K562 (cell line): ENCODE data around the gene EXOSC2. TPM values are rescaled to one million over a fixed set of nuclear protein-coding genes. Genes with fewer than 3 reads are reported as not detected.
A peak's percentile ranks its signal among the peaks of the same experiment; 100 is the strongest.

Source experiments
- CEBPZ ChIP-seq: fragments of 150-350 bp; IDR thresholded peaks from 2 replicates; pipeline ENCODE4 v1.6.1; 2014; ENCODE audit warnings: low read depth, mild to moderate bottlenecking, low read length, borderline replicate concordance
- DMBX1 ChIP-seq: fragments of 250-450 bp; sonication (Bioruptor Pico); IDR thresholded peaks from 2 replicates; pipeline ENCODE4 v1.8.0; 2022; ENCODE audit warnings: inconsistent platforms, mild to moderate bottlenecking, moderate library complexity, borderline replicate concordance
- EHMT2 ChIP-seq: fragments of 450-650 bp; IDR thresholded peaks from 2 replicates; pipeline ENCODE4 v1.6.1; 2018; ENCODE audit warnings: antibody characterized with exemption
- KLF16 ChIP-seq: IDR thresholded peaks from 2 replicates; pipeline ENCODE4 v1.6.1; 2016; ENCODE audit warnings: antibody characterized with exemption
- MEF2A ChIP-seq: IDR thresholded peaks from 2 replicates; pipeline ENCODE4 v1.6.1; 2011; ENCODE audit warnings: low read depth, mild to moderate bottlenecking, low read length, moderate library complexity; ENCODE audit not compliant: control insufficient read depth
- MTA2 ChIP-seq: fragments of 450-650 bp; IDR thresholded peaks from 2 replicates; pipeline ENCODE4 v1.6.1; 2016; ENCODE audit warnings: low read depth
- NFE2L1 ChIP-seq: fragments of 450-650 bp; IDR thresholded peaks from 2 replicates; pipeline ENCODE4 v1.6.1; 2016; ENCODE audit warnings: missing genetic modification characterization, low read depth, mild to moderate bottlenecking, missing compliant biosample characterization, moderate library complexity, borderline replicate concordance
- OTX1 ChIP-seq: fragments of 450-650 bp; formaldehyde crosslinking; IDR thresholded peaks from 2 replicates; pipeline ENCODE4 v1.4.0; 2022; ENCODE audit warnings: mild to moderate bottlenecking
- SMAD3 ChIP-seq: fragments of 450-650 bp; formaldehyde crosslinking; conservative IDR thresholded peaks from 2 replicates; pipeline ENCODE4 v1.4.0; 2020; ENCODE audit warnings: mild to moderate bottlenecking
- TBP ChIP-seq: optimal IDR thresholded peaks from 2 replicates; pipeline ENCODE3; 2011; ENCODE audit warnings: low read depth, low read length, improper control_type of control experiment
- XRCC4 ChIP-seq: IDR thresholded peaks from one replicate; pipeline ENCODE4 v1.6.1; 2011; ENCODE audit not compliant: insufficient read depth, insufficient read length; ENCODE audit errors: extremely low read depth
- ZBTB17 ChIP-seq: fragments of 450-650 bp; formaldehyde crosslinking; IDR thresholded peaks from 2 replicates; pipeline ENCODE4 v1.4.0; 2020; ENCODE audit warnings: mild to moderate bottlenecking
- ZNF282 ChIP-seq: sonication (generic); formaldehyde crosslinking; IDR thresholded peaks from 2 replicates; pipeline ENCODE4 v1.8.1; 2023; ENCODE audit warnings: missing genetic modification reagents
- ZNF57 ChIP-seq: fragments of 450-650 bp; formaldehyde crosslinking; IDR thresholded peaks from 2 replicates; pipeline ENCODE4 v1.4.0; 2020; ENCODE audit warnings: mild to moderate bottlenecking, moderate library complexity
- ZNF609 ChIP-seq: sonication (generic); formaldehyde crosslinking; IDR thresholded peaks from 2 replicates; pipeline ENCODE4 v1.8.1; 2023; ENCODE audit warnings: missing genetic modification reagents, mild to moderate bottlenecking, borderline replicate concordance
- polyA plus RNA-seq, 8 experiments: library from polyadenylated mRNA; depleted of rRNA in 4 of 8; stranded (reverse) in 5 of 8; unstranded in 3 of 8; fragments of >200 nt; fragmentation: Nextera tagmentation in 2 of 8; fragmentation: Illumina TruSeq in 1 of 8; extraction: Ambion mirVana in 2 of 8; extraction: Trizol in 1 of 8; gene quantifications; 2 replicates each; pipeline versions ENCODE4 v1.2.1 to v1.2.3, GENCODE V29; 2011 to 2014; ENCODE audit warnings: inconsistent platforms in 1 of 8, missing spikeins in 1 of 8
- total RNA-seq, 7 experiments: library from RNA; depleted of rRNA in 6 of 7; stranded (reverse); fragments of >200 nt in 6 of 7; fragmentation: Illumina TruSeq in 2 of 7; extraction: Trizol in 2 of 7; gene quantifications; 2 replicates each; pipeline versions ENCODE4 v1.2.1 to v1.2.3, GENCODE V29; 2011 to 2021; ENCODE audit warnings: low replicate concordance in 1 of 7
- TF ChIP-seq, protein P1 (sequence below): sonication (generic); formaldehyde crosslinking; IDR thresholded peaks from 2 replicates; pipeline ENCODE4 v1.8.0; 2023; ENCODE audit warnings: mild to moderate bottlenecking, missing genetic modification reagents

Gene EXOSC2
- total and polyA plus RNA-seq, 9 of the 15 experiments (the other 6 are each of a cell fraction or from before 2014, with no cell fraction given) = 46.0 to 101 (median 77.6) TPM

DNA sequence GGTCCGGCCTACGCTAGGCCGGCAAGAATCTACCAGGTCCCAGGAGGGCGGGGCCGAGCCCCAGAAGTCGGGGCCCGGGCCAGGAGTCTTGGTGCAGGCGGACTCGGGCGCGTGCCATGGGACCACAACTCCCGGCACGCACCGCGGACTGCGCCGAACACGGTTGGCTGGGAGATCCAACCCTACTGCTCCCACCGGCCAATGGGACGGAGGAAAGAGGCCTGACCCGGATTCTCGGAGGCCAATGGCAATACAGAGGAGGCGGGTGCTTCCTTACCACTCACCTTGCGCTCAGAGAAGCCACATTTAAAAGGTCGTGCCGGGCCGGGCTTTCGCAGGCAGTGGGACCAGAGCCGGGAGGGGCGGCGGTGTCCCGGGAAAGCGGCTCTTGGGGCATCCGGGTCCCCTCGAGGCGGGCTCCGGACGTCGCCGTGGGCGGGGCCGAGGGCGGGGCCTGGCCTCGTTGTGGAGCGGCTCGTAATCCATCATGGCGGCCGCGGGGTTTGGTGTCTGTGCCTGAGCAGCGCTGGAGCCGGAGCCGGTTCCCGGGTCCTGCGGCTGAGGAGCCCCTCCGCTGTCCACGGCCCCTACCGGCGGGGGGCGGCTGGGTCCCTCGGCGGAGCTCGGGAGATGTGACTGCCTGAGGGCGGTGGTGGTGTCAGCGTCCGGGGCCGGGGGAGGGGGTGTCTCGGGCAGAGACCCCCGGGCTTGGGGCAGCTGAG lies 19.1 kb downstream of the EXOSC2 start (continued):
- TF ChIP-seq, protein P1, sequence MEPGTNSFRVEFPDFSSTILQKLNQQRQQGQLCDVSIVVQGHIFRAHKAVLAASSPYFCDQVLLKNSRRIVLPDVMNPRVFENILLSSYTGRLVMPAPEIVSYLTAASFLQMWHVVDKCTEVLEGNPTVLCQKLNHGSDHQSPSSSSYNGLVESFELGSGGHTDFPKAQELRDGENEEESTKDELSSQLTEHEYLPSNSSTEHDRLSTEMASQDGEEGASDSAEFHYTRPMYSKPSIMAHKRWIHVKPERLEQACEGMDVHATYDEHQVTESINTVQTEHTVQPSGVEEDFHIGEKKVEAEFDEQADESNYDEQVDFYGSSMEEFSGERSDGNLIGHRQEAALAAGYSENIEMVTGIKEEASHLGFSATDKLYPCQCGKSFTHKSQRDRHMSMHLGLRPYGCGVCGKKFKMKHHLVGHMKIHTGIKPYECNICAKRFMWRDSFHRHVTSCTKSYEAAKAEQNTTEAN (CRISPR knock-in tag) = no peak
- 0 out of 2 replicates have a peak, but pooled peaks have one; percentile 56 for TF ChIP-seq CEBPZ
- no peak for TF ChIP-seq MTA2
- TF ChIP-seq TBP = peak; percentile 85
- no peak for TF ChIP-seq MEF2A
- no peak for TF ChIP-seq NFE2L1 (tag)
- no peak for TF ChIP-seq XRCC4
- TF ChIP-seq DMBX1 = no peak
- TF ChIP-seq OTX1 = no peak
- TF ChIP-seq SMAD3 (CRISPR knock-in tag) = no peak
- TF ChIP-seq ZNF609 (CRISPR knock-in tag) = no peak; the same call in 1 of the 2 replicates
- TF ChIP-seq ZNF57 = no peak
- no peak for TF ChIP-seq ZNF282 (CRISPR knock-in tag)
- TF ChIP-seq KLF16 = no peak
- TF ChIP-seq ZBTB17 (CRISPR knock-in tag) = no peak
- TF ChIP-seq EHMT2 = no peak
